HS-5 (cell line): ENCODE measurements around the gene ELAVL1.

Source experiments
- DNase-seq: peaks from one replicate; pipeline ENCODE4 v3.0.0-alpha.2; 2012; ENCODE audit warnings: low read depth

ELAVL1 gene

GRCh38 chr19:7983995-7984837 lies 21.2 kb downstream of the ELAVL1 start:
- no peak for DNase-seq

GRCh38 chr19:7983286-7983950 lies 22.0 kb downstream of the ELAVL1 start:
- no peak for DNase-seq

DNA sequence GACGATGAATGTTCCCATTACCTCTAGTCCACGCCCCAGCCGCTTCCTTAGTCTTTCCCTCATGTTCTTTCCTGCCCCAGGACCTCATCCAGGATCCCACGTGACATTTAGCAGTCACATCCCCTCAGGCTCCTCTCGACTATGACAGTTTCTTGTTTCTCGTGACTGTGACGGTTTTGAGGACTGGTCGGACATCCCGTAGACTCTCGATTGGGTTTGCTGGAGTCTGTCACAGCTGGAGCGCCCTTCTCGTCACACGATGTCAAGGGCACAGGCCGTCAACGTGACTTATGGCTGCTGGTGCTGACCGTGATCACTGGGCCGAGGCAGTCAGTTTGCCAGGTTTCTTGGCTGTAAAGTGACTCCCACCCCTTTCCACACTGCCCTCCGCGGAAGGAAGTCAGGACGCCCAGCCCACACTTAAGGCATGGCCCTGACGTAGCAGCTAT lies 22.8 kb downstream of the ELAVL1 start:
- DNase-seq = no peak

DNA sequence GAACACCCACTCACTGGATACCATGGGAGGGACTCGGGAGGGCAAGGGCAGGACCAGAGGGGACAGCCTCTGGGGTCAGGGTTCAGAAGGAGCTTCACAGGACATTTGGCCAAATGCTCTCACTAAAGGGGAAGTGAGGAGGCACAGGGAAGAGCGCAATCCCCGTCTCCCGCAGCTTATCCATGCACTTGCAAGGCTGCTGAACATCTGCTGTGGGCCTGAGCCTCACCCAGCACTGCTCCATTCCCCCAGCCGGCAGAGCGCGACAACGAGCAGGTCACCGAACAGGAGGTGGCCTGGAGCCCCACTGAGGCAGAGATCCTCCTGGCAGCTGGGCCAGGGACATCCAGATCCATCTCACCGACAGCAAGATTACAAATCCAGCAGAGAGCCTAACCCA lies 23.3 kb downstream of the ELAVL1 start:
- DNase-seq = no peak

DNA sequence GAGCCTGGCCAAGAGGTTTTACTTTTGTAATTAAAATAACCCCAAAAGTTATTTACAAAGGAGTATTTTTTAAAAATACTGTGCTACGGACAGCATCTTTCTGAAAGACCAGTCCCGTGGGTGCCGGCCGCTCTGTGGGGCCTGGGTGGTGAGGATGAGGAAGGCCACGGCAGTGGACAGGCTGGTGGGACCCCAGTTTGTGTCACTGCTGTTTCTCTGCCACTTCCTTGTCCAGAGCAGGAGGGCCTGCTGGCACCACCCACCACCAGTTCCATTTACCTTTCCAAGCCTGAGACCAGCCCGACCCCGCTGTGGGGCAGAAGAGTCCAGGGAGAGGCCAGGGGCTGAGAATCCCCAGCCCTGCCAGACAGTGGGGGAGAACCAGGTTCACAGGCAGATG lies 23.8 kb downstream of the ELAVL1 start:
- no peak for DNase-seq

DNA sequence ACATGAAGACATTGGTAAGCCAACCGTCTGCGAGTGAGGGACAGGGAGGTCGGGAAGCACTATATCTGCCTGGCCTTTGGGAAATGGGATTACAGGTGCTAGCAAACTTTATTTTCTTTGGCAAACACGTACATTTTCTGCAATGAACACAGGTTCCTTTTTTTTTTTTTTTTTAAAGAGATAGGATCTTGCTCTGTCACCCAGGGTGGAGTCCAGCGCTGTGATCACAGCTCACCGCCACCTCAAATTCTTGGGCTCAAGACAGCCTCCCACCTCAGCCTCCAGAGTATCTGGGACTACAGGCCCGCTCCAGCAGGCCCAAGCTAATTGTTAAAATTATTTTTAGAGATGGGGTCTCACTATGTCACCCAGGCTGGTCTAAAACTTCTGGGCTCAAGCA lies 24.2 kb downstream of the ELAVL1 start:
- no peak for DNase-seq

- no peak for DNase-seq
Observed at GRCh38 chr19:7980635-7981121, 24.8 kb downstream of the ELAVL1 start.

GRCh38 chr19:7980168-7980567 lies 25.3 kb downstream of the ELAVL1 start:
- DNase-seq = no peak

- DNase-seq = no peak
Observed at GRCh38 chr19:7979559-7979958, 25.9 kb downstream of the ELAVL1 start.

- DNase-seq = no peak
Observed at GRCh38 chr19:7979011-7979410, 26.4 kb downstream of the ELAVL1 start.

- DNase-seq = no peak
Observed at GRCh38 chr19:7978179-7978825, 27.1 kb downstream of the ELAVL1 start.

DNA sequence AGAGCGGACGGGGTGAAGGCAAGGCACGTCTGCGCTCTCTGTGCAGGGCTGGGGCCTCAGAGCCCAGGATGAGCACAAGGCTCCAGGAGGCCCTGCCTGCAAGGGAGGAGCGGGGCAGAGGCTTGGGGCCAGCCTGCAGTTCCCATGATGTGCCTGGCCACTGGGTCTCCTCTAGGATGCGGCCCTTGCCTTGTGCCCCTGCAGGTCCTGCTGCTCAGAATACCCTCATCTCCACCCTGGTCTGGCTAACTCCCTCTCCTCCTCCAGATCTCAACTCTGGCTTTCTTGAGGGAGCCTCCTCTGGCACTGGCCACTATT lies 27.8 kb downstream of the ELAVL1 start:
- DNase-seq = no peak

DNA sequence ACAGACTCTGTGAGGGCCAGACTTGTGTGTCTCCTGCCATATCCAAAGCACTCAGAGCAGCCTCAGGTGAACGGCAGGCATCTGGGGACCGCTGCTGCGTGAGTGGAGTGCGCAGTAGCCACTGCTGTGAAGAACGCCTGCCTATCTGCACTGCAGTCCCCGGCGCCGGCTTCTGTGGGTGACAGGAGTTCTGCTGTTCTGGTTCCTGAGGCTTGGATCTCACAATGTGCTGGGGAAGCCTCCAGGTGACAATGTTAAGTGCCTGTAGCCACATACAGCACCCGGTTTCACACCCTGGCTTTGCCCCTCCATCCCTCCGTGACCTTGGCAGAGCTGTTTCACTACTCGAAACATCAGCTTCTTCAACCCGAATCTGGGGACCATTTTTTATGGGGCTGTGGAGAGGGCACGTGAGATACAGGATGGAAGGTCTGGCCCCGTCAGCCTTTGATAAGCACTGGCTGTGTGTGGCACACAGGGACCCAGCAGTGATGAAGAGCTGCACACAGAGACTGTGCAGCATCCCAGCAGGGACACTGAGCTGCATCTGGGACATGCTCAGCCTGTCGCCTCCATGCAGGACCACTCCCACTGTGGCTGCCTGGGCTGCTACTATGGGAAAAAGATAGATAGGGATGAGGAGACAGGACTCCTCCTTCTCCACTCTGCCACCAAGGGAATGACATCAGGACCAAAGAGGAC lies 28.3 kb downstream of the ELAVL1 start:
- DNase-seq = no peak

- DNase-seq = no peak
Observed at GRCh38 chr19:7976461-7976860, 29.0 kb downstream of the ELAVL1 start.

GRCh38 chr19:7975037-7975436 lies 30.4 kb downstream of the ELAVL1 start:
- DNase-seq = no peak

DNA sequence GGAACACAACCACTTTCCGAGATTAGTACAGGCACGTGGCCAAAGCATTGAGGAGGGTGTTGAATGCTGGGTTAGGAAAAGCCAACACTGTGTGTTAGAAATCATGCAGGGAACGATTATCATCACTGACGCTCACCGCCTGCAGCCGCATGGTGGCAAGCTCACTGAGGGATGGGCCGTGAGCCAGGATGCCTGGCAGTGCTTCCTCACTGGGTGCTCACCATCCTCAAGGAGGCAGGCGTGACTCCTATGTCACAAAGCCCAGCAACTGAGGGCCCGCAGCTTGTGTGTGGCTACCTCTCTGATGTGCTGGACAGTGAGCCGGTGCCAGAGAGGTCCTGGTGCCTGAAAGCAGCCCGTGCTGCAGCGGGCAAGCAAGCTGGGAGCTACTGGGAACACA lies 31.6 kb downstream of the ELAVL1 start:
- no peak for DNase-seq

DNA sequence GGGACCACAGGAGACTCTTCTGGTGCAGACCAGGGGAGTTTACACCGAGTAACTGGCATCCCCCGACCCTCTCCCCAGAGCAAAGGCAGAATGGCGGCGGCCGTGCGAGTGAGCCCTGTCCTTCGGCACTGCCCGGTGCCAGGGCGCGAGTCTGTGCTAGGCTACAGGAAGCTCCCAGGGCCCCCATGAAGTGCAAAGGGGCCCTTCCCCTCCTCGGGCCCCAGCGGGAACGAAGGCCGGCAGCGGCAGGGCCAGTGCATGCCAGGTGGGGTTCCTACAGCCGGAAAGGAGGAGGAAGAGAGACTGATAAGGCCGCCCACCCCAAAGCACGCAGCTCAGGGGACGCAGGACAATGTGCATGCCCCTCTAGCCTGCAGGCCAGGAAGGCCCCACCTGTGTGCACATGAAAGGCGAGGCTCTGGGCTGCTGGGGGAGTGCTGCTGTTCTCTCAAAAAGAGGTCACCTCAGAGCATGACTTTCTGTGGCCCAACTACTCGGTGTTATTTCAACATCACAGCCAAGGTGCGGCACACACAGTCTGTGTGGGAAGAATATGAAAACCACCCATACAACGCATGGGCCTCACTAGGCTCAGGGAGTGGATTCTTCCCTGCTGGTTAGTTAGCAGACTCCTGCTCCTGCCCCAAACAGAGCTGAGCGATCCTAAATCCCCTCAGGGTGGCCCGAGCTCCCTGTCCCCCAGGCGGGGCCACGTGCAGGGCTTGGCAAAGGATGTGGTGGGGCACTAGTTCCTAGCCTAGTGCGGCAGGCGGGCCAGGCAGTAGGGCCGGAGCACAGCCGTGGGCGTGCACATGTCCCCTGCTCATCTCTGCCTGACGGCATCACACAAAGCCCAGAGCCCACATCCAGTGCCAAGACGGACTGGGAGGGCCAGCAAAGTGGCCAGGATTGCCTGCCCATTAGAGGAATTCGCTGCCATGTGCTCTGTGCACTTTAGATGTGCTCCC lies 33.6 kb downstream of the ELAVL1 start:
- no peak for DNase-seq

- no peak for DNase-seq
Observed at GRCh38 chr19:7970716-7971448, 34.6 kb downstream of the ELAVL1 start.

- DNase-seq = no peak
Observed at GRCh38 chr19:7969555-7969939, 35.9 kb downstream of the ELAVL1 start.

GRCh38 chr19:7968796-7969554 lies 36.5 kb downstream of the ELAVL1 start:
- no peak for DNase-seq
